A549 (cell line): Measurements from ENCODE around the gene SEMA4A. TPM values are rescaled to one million over a fixed set of nuclear protein-coding genes. Genes with fewer than 3 reads are reported as not detected.

ENCODE experiments used
- ATAC-seq, 2 experiments: fragments of 200-7000 bp in 1 of 2; fragments of >200 bp in 1 of 2; cut with Nextera tagmentation in 1 of 2; cut with Tn5 transposase in 1 of 2; 3 replicates each; pipeline versions ENCODE4 v1.8.0 to v1.9.1; 2018 to 2020; ENCODE audit warnings: mild to moderate bottlenecking in 1 of 2, moderate library complexity in 1 of 2
- CTCF ChIA-PET: fragments of 300-600 bp; sonication (Branson Sonifier 250); formaldehyde crosslinking; extraction: SDS; loops from one replicate; lab custom pipeline; 2021; ENCODE audit warnings: antibody characterized with exemption, inconsistent platforms; lab: Yijun Ruan, JAX
- POLR2A ChIA-PET: fragments of 350-600 bp; formaldehyde crosslinking; extraction: SDS; loops from one replicate; lab custom pipeline; 2021; ENCODE audit warnings: antibody characterized with exemption, inconsistent platforms; lab: Yijun Ruan, JAX
- DNase-seq, 2 experiments: peaks; one replicate each; pipeline versions ENCODE4 v3.0.0 to v3.0.0-alpha.2; 2011 to 2016; ENCODE audit warnings: low read depth in 1 of 2, low spot score in 1 of 2
- FAIRE-seq: peaks from 2 replicates; lab custom pipeline; 2011; peaks lifted over from hg19 to GRCh38; lab: Jason Lieb, UNC
- H3K27ac ChIP-seq, 2 experiments: fragments of >200 bp; sonication (Bioruptor Twin); formaldehyde crosslinking; 3 replicates each; pipeline ENCODE4 v1.5.1; 2016 to 2017
- H3K4me1 ChIP-seq: fragments of >200 bp; sonication (Bioruptor Twin); formaldehyde crosslinking; 3 replicates; pipeline ENCODE4 v1.6.1; 2016
- H3K4me2 ChIP-seq: fragments of >200 bp; sonication (Bioruptor Twin); formaldehyde crosslinking; 3 replicates; pipeline ENCODE4 v1.6.1; 2016
- H3K4me3 ChIP-seq: fragments of >200 bp; sonication (Bioruptor Twin); formaldehyde crosslinking; 3 replicates; pipeline ENCODE4 v1.5.1; 2016
- H3K9me3 ChIP-seq: fragments of >200 bp; sonication (Bioruptor Twin); formaldehyde crosslinking; 3 replicates; pipeline ENCODE4 v1.6.1; 2016
- BCL3 ChIP-seq: fragments of >200 bp; sonication (Bioruptor Twin); formaldehyde crosslinking; IDR thresholded peaks from 3 replicates; pipeline ENCODE4 v1.6.1; 2016
- BHLHE40 ChIP-seq: IDR thresholded peaks from 2 replicates; pipeline ENCODE4 v1.6.1; 2012; ENCODE audit warnings: low read depth, low read length, inconsistent platforms
- CBX2 ChIP-seq: fragments of 200-600 bp; sonication (generic); IDR thresholded peaks from 2 replicates; pipeline ENCODE4 v1.6.1; 2016; ENCODE audit warnings: low read depth, mild to moderate bottlenecking, borderline replicate concordance
- CBX8 ChIP-seq: fragments of 200-600 bp; sonication (generic); IDR thresholded peaks from 2 replicates; pipeline ENCODE4 v1.6.1; 2016
- CHD2 ChIP-seq: fragments of 150-350 bp; IDR thresholded peaks from 2 replicates; pipeline ENCODE4 v1.6.1; 2014; ENCODE audit warnings: low read length; ENCODE audit not compliant: partially characterized antibody
- CHD4 ChIP-seq: fragments of 200-600 bp; sonication (generic); IDR thresholded peaks from 2 replicates; pipeline ENCODE4 v1.6.1; 2016; ENCODE audit warnings: antibody characterized with exemption, mild to moderate bottlenecking, borderline replicate concordance
- CTCF ChIP-seq: fragments of >200 bp; sonication (Bioruptor Twin); formaldehyde crosslinking; IDR thresholded peaks from 3 replicates; pipeline ENCODE4 v1.5.1; 2016
- E2F6 ChIP-seq: IDR thresholded peaks from 2 replicates; pipeline ENCODE4 v1.6.1; 2012; ENCODE audit warnings: low read depth, borderline replicate concordance
- EHF ChIP-seq: fragments of 250-450 bp; sonication (Bioruptor Pico); IDR thresholded peaks from 2 replicates; pipeline ENCODE4 v1.5.0; 2020; ENCODE audit warnings: mild to moderate bottlenecking
- EHMT2 ChIP-seq: fragments of 200-600 bp; sonication (generic); IDR thresholded peaks from 2 replicates; pipeline ENCODE4 v1.6.1; 2016; ENCODE audit warnings: antibody characterized with exemption, low read depth, mild to moderate bottlenecking, moderate library complexity
- EP300 ChIP-seq, 2 experiments: fragments of >200 bp; sonication (Bioruptor Twin); formaldehyde crosslinking; IDR thresholded peaks; 2 replicates in 1 of 2; 3 replicates in 1 of 2; pipeline ENCODE4 v1.6.1; 2016 to 2017
- ESRRA ChIP-seq: fragments of 150-350 bp; IDR thresholded peaks from 2 replicates; pipeline ENCODE4 v1.6.1; 2014; ENCODE audit warnings: mild to moderate bottlenecking, low read length, borderline replicate concordance
- FOXS1 ChIP-seq: fragments of 250-450 bp; sonication (Bioruptor Pico); IDR thresholded peaks from 2 replicates; pipeline ENCODE4 v1.5.0; 2020; ENCODE audit warnings: mild to moderate bottlenecking, moderate library complexity
- HEYL ChIP-seq: fragments of 250-450 bp; sonication (Bioruptor Pico); IDR thresholded peaks from 2 replicates; pipeline ENCODE4 v1.8.0; 2021; ENCODE audit warnings: mild to moderate bottlenecking, moderate library complexity
- HMGXB4 ChIP-seq: fragments of 250-450 bp; sonication (Bioruptor Pico); IDR thresholded peaks from 2 replicates; pipeline ENCODE4 v1.5.0; 2021; ENCODE audit warnings: mild to moderate bottlenecking, moderate library complexity, borderline replicate concordance
- HOXB13 ChIP-seq: fragments of 250-450 bp; sonication (Bioruptor Pico); IDR thresholded peaks from 2 replicates; pipeline ENCODE4 v1.5.0; 2020; ENCODE audit warnings: low read depth, mild to moderate bottlenecking, moderate library complexity
- HOXB5 ChIP-seq: fragments of 250-450 bp; sonication (Bioruptor Pico); IDR thresholded peaks from 2 replicates; pipeline ENCODE4 v1.5.0; 2020; ENCODE audit warnings: mild to moderate bottlenecking, moderate library complexity
- JUNB ChIP-seq: fragments of >200 bp; sonication (Bioruptor Twin); formaldehyde crosslinking; IDR thresholded peaks from 2 replicates; pipeline ENCODE4 v1.6.1; 2016
- KDM5A ChIP-seq: fragments of 200-600 bp; sonication (generic); IDR thresholded peaks from 2 replicates; pipeline ENCODE4 v1.6.1; 2016; ENCODE audit warnings: antibody characterized with exemption, mild to moderate bottlenecking
- MAFK ChIP-seq: fragments of 450-650 bp; IDR thresholded peaks from 2 replicates; pipeline ENCODE4 v1.6.1; 2014; ENCODE audit not compliant: partially characterized antibody
- MYC ChIP-seq: IDR thresholded peaks from 2 replicates; pipeline ENCODE4 v1.6.1; 2012; ENCODE audit warnings: mild to moderate bottlenecking, inconsistent platforms, low read length, improper control_type of control experiment, borderline replicate concordance
- NPAS2 ChIP-seq: fragments of 250-450 bp; sonication (Bioruptor Pico); IDR thresholded peaks from 2 replicates; pipeline ENCODE4 v1.8.0; 2022; ENCODE audit warnings: mild to moderate bottlenecking, moderate library complexity, borderline replicate concordance
- RAD21 ChIP-seq, 2 experiments: fragments of >200 bp in 1 of 2; sonication (Bioruptor Twin) in 1 of 2; formaldehyde crosslinking in 1 of 2; IDR thresholded peaks in 1 of 2; conservative IDR thresholded peaks in 1 of 2; 2 replicates in 1 of 2; 3 replicates in 1 of 2; pipeline ENCODE4 v1.6.1; 2012 to 2018; ENCODE audit warnings: inconsistent platforms in 1 of 2
- RCOR1 ChIP-seq: fragments of 150-350 bp; IDR thresholded peaks from 2 replicates; pipeline ENCODE4 v1.6.1; 2014; ENCODE audit warnings: antibody characterized with exemption, low read length, low read depth
- ZFP36 ChIP-seq: fragments of 450-650 bp; IDR thresholded peaks from 2 replicates; pipeline ENCODE4 v1.6.1; 2014; ENCODE audit warnings: borderline replicate concordance; ENCODE audit not compliant: partially characterized antibody
- ZNF302 ChIP-seq: fragments of 250-450 bp; sonication (Bioruptor Pico); IDR thresholded peaks from 2 replicates; pipeline ENCODE4 v1.9.0; 2021; ENCODE audit warnings: inconsistent platforms, mild to moderate bottlenecking, moderate library complexity
- WGBS: methylation state at CpG from one replicate; pipeline ENCODE4 v1.1.6; 2017; ENCODE audit errors: missing lambda C conversion rate; 5-methylcytosine and 5-hydroxymethylcytosine counted together
- polyA plus RNA-seq, 4 experiments: library from polyadenylated mRNA; depleted of rRNA in 3 of 4; stranded (reverse); fragments of >200 nt; fragmentation: RNase III in 1 of 4; extraction: RNeasy Plus Mini Kit Qiagen cat#74134 plus additional on column Dnase treatment in 1 of 4; gene quantifications; 2 replicates in 3 of 4; 3 replicates in 1 of 4; pipeline ENCODE4 v1.2.3, GENCODE V29; 2011 to 2017
- TF ChIP-seq, protein P1 (sequence below): fragments of 450-650 bp; IDR thresholded peaks from 2 replicates; pipeline ENCODE4 v1.6.1; 2014; ENCODE audit warnings: antibody characterized with exemption

Gene SEMA4A
- polyA plus RNA-seq, 2 of the 4 experiments (the other 2 are of a cell fraction) = 0.04 to 0.27 TPM

GRCh38 chr1:156193208-156193487 lies 39.8 kb downstream of the SEMA4A start:
- ATAC-seq = no peak; a peak in 2 of 6 replicates
- DNase-seq = no peak
- Histone ChIP-seq H3K27ac (peak overlapping the region; percentile 88 to 89), H3K4me1 (0 out of 3 replicates have a peak, but pooled peaks cover 9% of the 10 kb centered on the region), H3K4me2 (peak overlapping the region; percentile 77)
- CTCF ChIA-PET = interaction anchor here (0.6 to 6.1 kb wide), 9 partner anchors 18 to 478 kb away, joined by 3 to 51 read pairs (median 5); partner anchors contain the start of gene PMF1
- TF ChIP-seq RCOR1 = no peak
- TF ChIP-seq, protein P1, sequence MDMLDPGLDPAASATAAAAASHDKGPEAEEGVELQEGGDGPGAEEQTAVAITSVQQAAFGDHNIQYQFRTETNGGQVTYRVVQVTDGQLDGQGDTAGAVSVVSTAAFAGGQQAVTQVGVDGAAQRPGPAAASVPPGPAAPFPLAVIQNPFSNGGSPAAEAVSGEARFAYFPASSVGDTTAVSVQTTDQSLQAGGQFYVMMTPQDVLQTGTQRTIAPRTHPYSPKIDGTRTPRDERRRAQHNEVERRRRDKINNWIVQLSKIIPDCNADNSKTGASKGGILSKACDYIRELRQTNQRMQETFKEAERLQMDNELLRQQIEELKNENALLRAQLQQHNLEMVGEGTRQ = no peak
- no peak for TF ChIP-seq JUNB
- no peak for TF ChIP-seq HOXB5 (CRISPR knock-in tag)
- TF ChIP-seq, all 56 proteins: peak for 0
- no peak for FAIRE-seq
- POLR2A ChIA-PET = interaction anchor here (1.4 to 2.2 kb wide), 3 partner anchors 19 to 25 kb away, joined by 3 to 37 read pairs (median 5); partner anchors contain the start of gene PMF1
- Histone ChIP-seq H3K4me3 (peak overlapping the region; percentile 84), H3K9me3 (no peaks in the 10 kb centered on the region)
- 83% methylated on average over 7 of the region's 7 CpGs for WGBS

- Histone ChIP-seq H3K4me1 (0 out of 3 replicates have a peak, but pooled peaks cover 9% of the 10 kb centered on the region), H3K4me2 (peak within 1 kb of the TSS; percentile 94), H3K9me3 (no peaks in the 10 kb centered on the region), H3K4me3 (peak within 1 kb of the TSS; percentile 84), H3K27ac (peak within 1 kb of the TSS; percentile 88 to 89)
- DNase-seq (peak; percentile 95 to 99), FAIRE-seq (peak; percentile 80), ATAC-seq (peak; percentile 98)
- WGBS = 3% methylated on average over 51 of the region's 59 CpGs
- ChIA-PET POLR2A (interaction anchor here (0.6 to 2.2 kb wide), 7 partner anchors 12 to 65 kb away, joined by 3 to 37 read pairs (median 5); partner anchors contain the start of gene PMF1), CTCF (interaction anchor here (0.5 to 6.1 kb wide), 26 partner anchors 8 to 478 kb away, joined by 3 to 51 read pairs (median 4); partner anchors contain the start of gene PMF1)
- TF ChIP-seq CTCF (no peak), MAFK (no peak), HMGXB4 (CRISPR knock-in tag) (no peak), ZFP36 (no peak), E2F6 (peak; percentile 54; the same call in 1 of the 2 replicates), KDM5A (peak; percentile 79), HOXB5 (CRISPR knock-in tag) (no peak), ESRRA (0 out of 2 replicates have a peak, but pooled peaks have one; percentile 68), CHD4 (no peak), NPAS2 (no peak), CHD2 (no peak), CBX2 (no peak), EHF (CRISPR knock-in tag) (no peak), BHLHE40 (no peak), HOXB13 (CRISPR knock-in tag) (no peak), FOXS1 (CRISPR knock-in tag) (no peak), HEYL (CRISPR knock-in tag) (no peak), MYC (no peak), ZNF302 (CRISPR knock-in tag) (no peak), RAD21 (conservative IDR thresholded peaks at IDR 0.05 in 1 of 2, IDR thresholded peaks at IDR 0.05 in 1 of 2) (no peak; a peak in 1 of 5 replicates), BCL3 (peak; percentile 65; the same call in 1 of the 3 replicates), CBX8 (no peak), EP300 (IDR thresholded peaks at IDR 0.05) (no peak), EHMT2 (no peak)
- TF ChIP-seq, protein P1 = peak; percentile 52; the same call in 1 of the 2 replicates
These were observed 40.3 kb downstream of the SEMA4A start, which contains the start of gene SLC25A44 for GRCh38 chr1:156193488-156194299. Gene SLC25A44, plus strand, starts transcription at chr1:156194104. Its CDS starts 5,744 bp downstream, at chr1:156199848.
